Activated CD8-positive, alpha-beta memory T cell treated with anti-CD3 and anti-CD28 coated beads, Interleukin-2, amount 10 ng/mL, durations not matched to agents 7 days and 5 days (primary cell): ENCODE measurements around the gene AGPAT4. TPM values are rescaled to one million over a fixed set of nuclear protein-coding genes. Genes with fewer than 3 reads are reported as not detected.
"Not testable (repeated sequence)": the region's sequence is repeated elsewhere in the genome, so short reads cannot be mapped to it uniquely, and the experiment has no call there.

Experiments
- ATAC-seq: fragments of 150-1000 bp; cut with Tn5 transposase; one replicate; pipeline ENCODE4 v1.10.0; 2021; ENCODE audit warnings: moderate library complexity
- CTCF ChIA-PET: fragments of 350-600 bp; sonication (Branson Sonifier 250); formaldehyde crosslinking; loops from one replicate; lab custom pipeline; 2021; ENCODE audit warnings: antibody characterized with exemption; lab: Charles Lee
- DNase-seq: peaks from one replicate; pipeline ENCODE4 v3.0.0-alpha.2; 2020
- H3K27ac Mint-ChIP-seq: one replicate; pipeline ENCODE4 v1.8.0; 2021; ENCODE audit warnings: mild to moderate bottlenecking, mixed read lengths
- H3K27me3 Mint-ChIP-seq: one replicate; pipeline ENCODE4 v1.8.0; 2021; ENCODE audit warnings: mixed read lengths
- H3K36me3 Mint-ChIP-seq: one replicate; pipeline ENCODE4 v1.8.0; 2021; ENCODE audit warnings: mild to moderate bottlenecking, mixed read lengths
- H3K4me1 Mint-ChIP-seq: one replicate; pipeline ENCODE4 v1.8.0; 2021; ENCODE audit warnings: mixed read lengths
- H3K4me3 Mint-ChIP-seq: one replicate; pipeline ENCODE4 v1.8.0; 2021; ENCODE audit warnings: mild to moderate bottlenecking, moderate library complexity, mixed read lengths
- H3K9me3 Mint-ChIP-seq: one replicate; pipeline ENCODE4 v1.8.0; 2022; ENCODE audit warnings: low read depth, mixed read lengths
- total RNA-seq, 2 experiments: library from RNA; stranded (reverse); gene quantifications; one replicate each; pipeline ENCODE4 v1.2.3, GENCODE V29; 2021

The AGPAT4 gene, protein sequence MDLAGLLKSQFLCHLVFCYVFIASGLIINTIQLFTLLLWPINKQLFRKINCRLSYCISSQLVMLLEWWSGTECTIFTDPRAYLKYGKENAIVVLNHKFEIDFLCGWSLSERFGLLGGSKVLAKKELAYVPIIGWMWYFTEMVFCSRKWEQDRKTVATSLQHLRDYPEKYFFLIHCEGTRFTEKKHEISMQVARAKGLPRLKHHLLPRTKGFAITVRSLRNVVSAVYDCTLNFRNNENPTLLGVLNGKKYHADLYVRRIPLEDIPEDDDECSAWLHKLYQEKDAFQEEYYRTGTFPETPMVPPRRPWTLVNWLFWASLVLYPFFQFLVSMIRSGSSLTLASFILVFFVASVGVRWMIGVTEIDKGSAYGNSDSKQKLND
- 1 to 10 TPM; 3.1 to 4.1 TPM for total RNA-seq

DNA sequence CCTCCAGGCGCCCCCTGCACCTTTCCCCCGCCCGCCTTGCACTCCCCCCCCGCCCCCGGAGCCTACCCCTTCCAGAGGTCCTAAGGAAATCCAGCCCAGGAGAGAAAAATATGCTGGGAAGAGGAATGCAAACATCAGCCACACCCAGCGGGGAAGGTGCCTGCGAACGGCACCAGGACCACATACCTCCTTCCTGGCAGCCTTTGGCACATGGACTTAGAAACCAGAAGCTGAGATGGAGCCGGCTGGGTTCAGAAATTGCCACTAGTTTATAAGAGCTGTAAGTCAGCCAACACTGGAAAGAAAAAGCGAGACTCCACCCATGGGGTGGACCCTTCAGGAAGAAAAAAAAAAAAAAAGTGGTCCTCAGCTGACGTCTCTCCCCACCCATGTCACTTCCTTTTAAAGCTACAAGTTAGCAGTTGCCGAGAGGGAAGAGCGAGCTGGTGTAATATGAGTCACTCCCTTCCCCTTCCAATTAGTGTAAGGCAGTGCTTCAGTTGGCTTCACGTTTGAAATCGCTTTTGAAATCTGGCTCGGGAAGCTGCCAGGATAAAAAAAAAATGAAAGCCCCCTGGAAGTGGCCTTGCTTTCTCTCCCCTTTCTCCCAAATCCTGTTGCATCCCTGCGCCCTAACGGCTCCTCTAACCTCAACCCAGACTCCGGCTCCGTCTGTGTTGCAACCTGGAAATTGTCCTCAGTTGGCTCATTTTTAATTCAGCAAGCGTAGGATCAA is at the start of gene AGPAT4:
TSS of gene AGPAT4 (minus strand) at position 310 of the 736 bp plus-strand sequence. CDS start 41,848 bp downstream, outside the sequence.
- Mint-ChIP-seq H3K27me3 (peaks cover 11% of the 10 kb centered on the region), H3K27ac (peak within 1 kb of the TSS; percentile 91), H3K4me1 (peaks cover 19% of the 10 kb centered on the region), H3K36me3 (peaks cover 2% of the 10 kb centered on the region), H3K9me3 (no peaks in the 10 kb centered on the region), H3K4me3 (peak within 1 kb of the TSS; percentile 78)
- DNase-seq (peak; percentile 82), ATAC-seq (peak; percentile 95)
- CTCF ChIA-PET = interaction anchor here (1.1 to 2.7 kb wide), 3 partner anchors 97 to 282 kb away, joined by 3 to 10 read pairs (median 4); partner anchors contain the start of gene MAP3K4

DNA sequence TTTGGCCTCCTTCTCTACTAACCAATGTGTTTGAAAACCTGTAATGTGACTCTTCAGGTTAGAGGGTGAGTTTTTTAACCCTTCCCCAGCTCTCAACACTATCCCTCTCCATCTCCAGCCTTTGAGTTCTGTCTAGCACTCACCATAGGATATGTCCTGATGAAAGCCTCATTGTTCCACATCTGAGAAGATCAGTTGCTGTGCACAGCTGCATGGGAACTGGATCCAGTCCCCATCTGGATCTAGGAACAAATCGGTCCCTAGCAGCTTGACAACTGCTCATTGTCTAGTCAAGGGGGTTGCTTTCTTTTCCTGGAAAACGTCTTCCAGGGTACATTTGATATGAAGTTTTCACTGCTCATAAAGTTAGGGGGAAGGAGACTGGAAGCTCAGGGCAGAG is 45.4 kb upstream of the AGPAT4 start:
- CTCF ChIA-PET = no interaction called here
- Mint-ChIP-seq H3K4me3 (no peak overlapping the region), H3K27ac (no peak overlapping the region)

DNA sequence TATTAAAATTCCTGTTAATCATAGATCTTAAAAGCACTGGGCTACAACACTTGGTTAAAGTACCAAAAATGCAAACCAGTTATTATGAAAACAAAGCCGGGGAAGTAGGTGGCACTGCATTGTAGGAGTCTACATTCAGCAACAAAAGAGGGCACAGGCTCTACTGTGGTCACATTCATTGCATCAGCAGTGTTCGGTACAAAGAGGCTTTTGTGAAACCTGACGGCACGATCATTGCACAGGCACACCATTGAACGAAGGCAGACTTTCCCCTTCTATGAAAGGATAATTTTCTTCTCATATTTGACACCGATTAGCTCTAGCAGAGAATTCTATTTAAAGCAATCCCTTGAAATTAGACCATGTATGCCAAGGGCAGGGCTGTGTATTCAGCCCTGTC is 44.6 kb upstream of the AGPAT4 start:
- DNase-seq = no peak
- no peak overlapping the region for H3K4me3 Mint-ChIP-seq
- H3K4me1 Mint-ChIP-seq = no peaks in the 10 kb centered on the region
- no peak for ATAC-seq
- H3K27me3 Mint-ChIP-seq = no peaks in the 10 kb centered on the region
- no peaks in the 10 kb centered on the region for H3K36me3 Mint-ChIP-seq
- peaks cover 2% of the 10 kb centered on the region for H3K9me3 Mint-ChIP-seq
- CTCF ChIA-PET = no interaction called here
- H3K27ac Mint-ChIP-seq = no peak overlapping the region

More for the DNA sequence above, 45.4 kb upstream of the AGPAT4 start:
- H3K27me3 Mint-ChIP-seq = no peaks in the 10 kb centered on the region
- DNase-seq = no peak
- H3K4me1 Mint-ChIP-seq = no peaks in the 10 kb centered on the region
- H3K9me3 Mint-ChIP-seq = peaks cover 2% of the 10 kb centered on the region
- H3K36me3 Mint-ChIP-seq = no peaks in the 10 kb centered on the region
- ATAC-seq = no peak

DNA sequence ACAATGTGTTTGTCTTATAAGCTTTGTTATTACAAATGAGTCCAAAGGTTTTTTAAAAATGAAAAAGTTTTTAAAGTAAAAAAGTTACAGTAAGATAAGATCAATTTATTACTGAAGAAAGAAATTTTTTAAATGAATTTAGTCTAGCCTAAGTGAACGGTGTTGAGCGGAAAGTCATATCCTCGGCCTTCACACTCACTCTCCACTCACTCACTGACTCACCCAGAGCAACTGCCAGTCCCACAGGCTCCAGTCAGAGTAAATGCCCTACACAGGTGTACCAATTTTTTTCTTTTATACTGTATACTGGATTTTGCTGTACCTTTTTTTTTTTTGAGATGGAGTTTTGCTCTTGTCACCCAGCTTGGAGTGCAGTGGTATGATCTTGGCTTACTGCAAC is 42.7 kb upstream of the AGPAT4 start:
- ATAC-seq = no peak
- no peaks in the 10 kb centered on the region for H3K4me1 Mint-ChIP-seq
- no peak overlapping the region for H3K27ac Mint-ChIP-seq
- no peaks in the 10 kb centered on the region for H3K36me3 Mint-ChIP-seq
- no peak overlapping the region for H3K4me3 Mint-ChIP-seq
- H3K27me3 Mint-ChIP-seq = peaks cover 6% of the 10 kb centered on the region
- no peak for DNase-seq
- CTCF ChIA-PET = interaction anchor here (0.9 kb wide), 1 partner anchor 55 kb away, joined by 4 read pairs; no protein-coding TSS in a partner anchor
- H3K9me3 Mint-ChIP-seq = peaks cover 2% of the 10 kb centered on the region

DNA sequence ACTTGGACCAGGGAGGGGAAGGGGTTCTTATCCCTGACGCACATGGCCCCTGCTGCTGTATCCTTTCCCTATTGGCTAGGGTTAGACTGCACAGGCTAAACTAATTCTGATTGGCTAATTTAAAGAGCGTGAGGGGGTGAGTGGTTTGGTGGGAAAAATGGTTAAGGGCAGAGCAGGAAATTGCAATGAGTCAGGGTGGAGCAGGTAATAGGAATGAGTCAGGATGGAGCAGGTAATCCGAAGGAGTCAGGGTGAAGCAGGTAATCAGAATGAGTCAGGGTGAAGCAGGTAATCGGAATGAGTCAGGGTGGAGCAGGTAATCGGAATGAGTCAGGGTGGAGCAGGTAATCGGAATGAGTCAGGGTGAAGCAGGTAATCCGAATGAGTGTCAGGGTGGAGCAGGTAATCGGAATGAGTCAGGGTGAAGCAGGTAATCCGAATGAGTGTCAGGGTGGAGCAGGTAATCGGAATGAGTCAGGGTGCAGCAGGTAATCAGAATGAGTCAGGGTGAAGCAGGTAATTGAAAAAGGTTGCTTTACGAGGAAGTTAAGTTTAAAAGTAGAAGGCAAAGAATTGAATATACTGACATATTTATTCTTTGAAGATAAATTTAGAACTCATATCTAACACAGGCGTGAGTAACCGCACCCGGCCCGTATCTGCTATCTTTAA is 41.5 kb upstream of the AGPAT4 start:
- H3K27me3 Mint-ChIP-seq, ATAC-seq, CTCF ChIA-PET, H3K4me3 Mint-ChIP-seq, H3K27ac Mint-ChIP-seq, H3K4me1 Mint-ChIP-seq, DNase-seq, H3K9me3 Mint-ChIP-seq, H3K36me3 Mint-ChIP-seq: not testable (repeated sequence)

DNA sequence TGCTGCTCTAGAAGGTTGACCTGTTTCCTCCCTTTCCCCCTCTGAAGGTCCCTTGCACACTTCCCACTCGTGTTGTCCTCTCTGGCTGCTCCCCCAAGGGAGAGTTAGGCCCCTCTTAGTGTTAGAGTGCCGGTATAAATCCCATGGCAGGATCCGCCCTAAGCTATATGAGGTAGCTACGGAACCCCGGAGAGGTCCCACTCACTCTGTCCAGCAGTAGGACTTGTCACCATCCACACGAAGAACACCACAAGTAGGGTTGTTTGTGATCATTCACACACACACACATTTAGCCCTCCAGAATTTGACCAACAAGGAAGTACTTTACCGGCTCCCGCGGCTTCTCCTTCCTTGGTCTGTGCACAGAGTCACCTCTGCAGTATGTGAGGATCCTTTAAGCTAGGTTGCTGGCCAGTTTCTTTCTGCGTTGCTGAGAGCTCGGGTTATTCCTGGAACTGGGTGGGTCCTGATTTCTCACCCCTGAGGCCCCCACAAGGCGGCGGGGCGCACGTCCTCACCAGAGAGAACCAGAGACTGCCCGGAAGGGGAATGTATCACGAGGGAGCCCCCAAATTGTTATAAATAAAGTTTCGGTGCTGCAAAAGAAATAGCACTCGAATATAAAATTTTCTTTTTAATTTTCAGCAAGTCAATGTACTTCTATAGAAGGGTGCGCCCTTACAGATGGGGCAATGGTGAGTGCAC is 40.8 kb upstream of the AGPAT4 start:
- CTCF ChIA-PET, H3K4me3 Mint-ChIP-seq, DNase-seq, H3K27ac Mint-ChIP-seq, H3K9me3 Mint-ChIP-seq, H3K4me1 Mint-ChIP-seq, H3K27me3 Mint-ChIP-seq, ATAC-seq, H3K36me3 Mint-ChIP-seq: not testable (repeated sequence)

DNA sequence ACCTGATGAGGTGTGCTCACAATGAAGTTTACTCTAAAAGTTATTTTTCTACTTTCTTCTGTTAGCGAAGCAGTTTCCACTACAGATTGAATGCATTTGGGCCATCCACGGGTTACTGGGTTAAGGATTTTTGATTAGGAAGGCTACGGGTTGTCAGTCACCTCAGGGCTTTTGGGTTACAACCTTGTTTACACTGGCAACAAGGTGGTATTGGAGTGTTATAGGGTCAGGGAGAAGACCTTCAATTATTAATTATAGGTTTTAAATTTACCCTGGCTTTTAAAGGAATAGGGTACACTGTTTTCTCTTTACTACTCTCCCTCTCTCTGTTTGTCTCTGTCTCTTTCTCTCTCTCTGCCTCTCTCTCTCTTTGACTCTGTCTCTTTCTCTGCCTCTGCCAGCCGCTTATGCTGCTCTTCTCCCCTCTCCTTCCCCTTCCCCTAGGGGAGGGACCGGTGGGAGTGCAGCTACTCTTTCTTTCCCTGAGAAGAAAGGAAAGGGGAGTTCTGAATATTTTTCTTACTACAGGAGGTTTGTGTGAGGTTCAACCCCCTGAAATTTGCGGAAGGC is 40.2 kb upstream of the AGPAT4 start:
- Mint-ChIP-seq H3K27ac (no peak overlapping the region), H3K4me1 (peaks cover 8% of the 10 kb centered on the region), H3K4me3 (no peak overlapping the region), H3K9me3 (peaks cover 2% of the 10 kb centered on the region), H3K36me3 (no peaks in the 10 kb centered on the region), H3K27me3 (peaks cover 6% of the 10 kb centered on the region)
- DNase-seq (no peak), ATAC-seq (no peak)
- CTCF ChIA-PET = no interaction called here

DNA sequence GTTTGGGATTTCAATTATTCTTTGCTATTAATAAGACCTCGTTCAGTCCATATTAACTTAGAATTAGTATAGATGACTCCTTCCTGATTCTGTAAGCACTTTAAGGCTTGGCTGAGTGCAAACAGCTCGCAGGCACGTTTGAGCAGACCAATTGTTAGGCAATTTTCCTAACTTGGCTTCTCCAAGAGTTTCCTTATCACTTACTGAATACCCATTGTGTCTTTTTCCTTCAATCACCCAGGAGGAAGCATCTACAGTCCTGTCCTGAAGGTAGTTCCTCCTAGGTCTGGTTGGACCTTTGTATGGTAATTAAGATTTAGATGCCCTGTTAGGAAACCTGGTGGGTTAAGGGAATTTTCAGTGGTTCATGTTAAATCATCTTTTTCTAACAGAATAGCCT is 39.6 kb upstream of the AGPAT4 start:
- CTCF ChIA-PET, H3K9me3 Mint-ChIP-seq, DNase-seq, H3K27ac Mint-ChIP-seq, ATAC-seq, H3K36me3 Mint-ChIP-seq, H3K27me3 Mint-ChIP-seq, H3K4me1 Mint-ChIP-seq, H3K4me3 Mint-ChIP-seq: not testable (repeated sequence)

DNA sequence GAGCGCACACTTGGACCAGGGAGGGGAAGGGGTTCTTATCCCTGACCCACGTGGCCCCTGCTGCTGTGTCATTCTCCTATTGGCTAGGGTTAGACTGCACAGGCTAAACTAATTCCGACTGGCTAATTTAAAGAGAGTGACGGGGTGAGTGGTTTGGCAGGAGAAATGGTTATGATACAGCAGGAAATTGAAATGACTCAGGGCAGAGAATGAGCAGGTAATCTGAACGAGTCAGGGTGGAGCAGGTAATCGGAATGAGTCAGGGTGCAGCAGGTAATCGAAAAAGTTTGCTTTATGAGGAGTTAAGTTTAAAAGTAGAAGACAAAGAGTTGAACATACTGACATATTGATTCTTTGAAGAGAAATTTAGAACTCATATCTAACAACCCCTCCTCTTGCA is 35.9 kb upstream of the AGPAT4 start:
- H3K36me3 Mint-ChIP-seq, H3K4me1 Mint-ChIP-seq, CTCF ChIA-PET, H3K27ac Mint-ChIP-seq, H3K9me3 Mint-ChIP-seq, DNase-seq, H3K4me3 Mint-ChIP-seq, H3K27me3 Mint-ChIP-seq: not testable (repeated sequence)
- peak; percentile 30 for ATAC-seq

DNA sequence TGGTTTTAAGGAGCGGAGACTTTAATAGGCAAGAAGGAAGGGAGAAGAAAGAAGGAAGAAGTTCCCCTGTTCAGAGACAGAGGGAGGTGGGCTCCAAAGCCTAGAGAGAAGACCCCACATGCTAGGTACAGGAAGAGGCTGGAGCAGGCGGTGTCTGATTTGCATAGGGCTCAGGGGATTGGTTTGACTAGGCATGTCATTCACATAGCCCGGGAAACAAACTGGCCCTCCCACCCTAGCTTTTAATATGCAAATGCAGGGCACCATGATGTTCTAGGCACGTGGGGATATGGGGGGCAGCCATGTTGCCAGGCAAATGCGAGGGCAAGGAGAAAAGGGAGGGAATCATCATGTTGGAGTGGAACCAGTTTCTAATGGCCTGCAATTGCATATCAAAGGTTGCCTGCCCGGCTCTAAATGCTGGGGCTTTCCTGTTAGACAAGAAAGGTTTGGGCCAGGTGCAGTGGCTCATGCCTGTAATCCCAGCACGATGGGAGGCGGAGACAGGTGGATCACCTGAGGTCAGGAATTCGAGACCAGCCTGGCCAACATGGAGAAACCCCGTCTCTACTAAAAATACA is 34.3 kb upstream of the AGPAT4 start:
- peaks cover 5% of the 10 kb centered on the region for H3K27me3 Mint-ChIP-seq
- peaks cover 8% of the 10 kb centered on the region for H3K4me1 Mint-ChIP-seq
- H3K9me3 Mint-ChIP-seq = no peaks in the 10 kb centered on the region
- DNase-seq (no peak), ATAC-seq (no peak)
- no peaks in the 10 kb centered on the region for H3K36me3 Mint-ChIP-seq
- CTCF ChIA-PET = no interaction called here
- no peak overlapping the region for H3K4me3 Mint-ChIP-seq
- no peak overlapping the region for H3K27ac Mint-ChIP-seq

DNA sequence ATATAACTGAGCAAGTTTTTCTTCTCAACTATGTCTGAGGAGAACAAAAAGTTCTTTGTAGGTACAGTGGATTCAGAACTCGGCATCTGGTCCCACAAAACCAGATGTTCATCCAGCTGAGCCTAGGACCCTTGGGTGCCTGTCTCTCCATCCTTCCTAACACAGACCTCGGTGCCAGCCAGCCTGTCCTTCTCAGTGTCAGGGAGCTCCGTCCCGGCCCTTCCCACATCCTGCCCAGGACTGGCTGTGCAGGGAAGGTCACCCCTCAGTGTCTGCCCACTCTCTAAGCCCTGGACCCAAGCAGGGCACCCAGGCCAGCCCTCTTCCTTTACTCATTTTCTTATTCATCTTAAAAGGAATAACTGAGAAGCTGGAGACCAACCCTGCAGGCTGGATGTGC is 32.0 kb upstream of the AGPAT4 start:
- Mint-ChIP-seq H3K36me3 (no peaks in the 10 kb centered on the region), H3K4me3 (no peak overlapping the region), H3K4me1 (peaks cover 8% of the 10 kb centered on the region), H3K9me3 (no peaks in the 10 kb centered on the region), H3K27me3 (no peaks in the 10 kb centered on the region), H3K27ac (no peak overlapping the region)
- CTCF ChIA-PET = no interaction called here
- DNase-seq (no peak), ATAC-seq (no peak)

DNA sequence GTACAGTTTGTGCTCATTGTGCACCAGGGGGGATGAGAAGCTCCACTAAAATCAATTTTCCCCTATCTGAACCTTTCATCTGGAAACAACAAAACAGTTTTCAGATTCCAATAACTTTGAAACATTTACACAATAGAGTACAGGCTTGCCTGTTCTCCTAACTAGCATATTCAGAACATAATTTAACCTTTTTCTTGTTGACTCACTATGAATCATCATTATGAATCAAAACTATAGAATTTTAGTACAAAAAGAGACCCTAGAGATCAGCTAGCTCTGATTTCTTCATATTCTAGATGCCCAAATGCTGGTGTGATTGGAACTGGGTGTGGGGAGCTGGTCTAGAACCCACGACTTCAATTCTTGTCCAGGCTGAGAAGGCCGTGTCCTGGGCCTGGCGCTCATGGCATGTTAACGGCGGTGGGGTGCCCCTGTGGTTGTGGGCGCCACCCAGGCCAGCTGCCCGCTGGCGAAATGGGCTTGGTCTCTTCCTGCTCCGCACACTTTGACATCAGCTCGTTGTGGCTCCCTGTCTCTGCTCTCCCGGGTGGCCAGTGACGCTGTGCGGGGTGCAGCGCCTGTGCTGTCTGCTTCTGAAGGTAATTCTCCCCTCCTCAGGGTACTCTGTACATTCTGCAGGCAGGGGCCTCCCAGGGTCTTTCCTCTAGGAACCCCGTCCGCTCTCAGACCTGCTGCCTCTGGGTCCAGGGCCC is 29.9 kb upstream of the AGPAT4 start:
- CTCF ChIA-PET = no interaction called here
- DNase-seq (no peak), ATAC-seq (no peak)
- H3K27me3 Mint-ChIP-seq = no peaks in the 10 kb centered on the region
- no peaks in the 10 kb centered on the region for H3K36me3 Mint-ChIP-seq
- H3K4me3 Mint-ChIP-seq = no peak overlapping the region
- no peaks in the 10 kb centered on the region for H3K9me3 Mint-ChIP-seq
- H3K4me1 Mint-ChIP-seq = no peaks in the 10 kb centered on the region
- no peak overlapping the region for H3K27ac Mint-ChIP-seq
